ENCODE measurements around the gene SMS. TPM values are rescaled to one million over a fixed set of nuclear protein-coding genes. Genes with fewer than 3 reads are reported as not detected.

The SMS gene
- total RNA-seq, 6 donors from 2014 or later, result 23.3 to 53.5 (median 50.2) TPM

DNA sequence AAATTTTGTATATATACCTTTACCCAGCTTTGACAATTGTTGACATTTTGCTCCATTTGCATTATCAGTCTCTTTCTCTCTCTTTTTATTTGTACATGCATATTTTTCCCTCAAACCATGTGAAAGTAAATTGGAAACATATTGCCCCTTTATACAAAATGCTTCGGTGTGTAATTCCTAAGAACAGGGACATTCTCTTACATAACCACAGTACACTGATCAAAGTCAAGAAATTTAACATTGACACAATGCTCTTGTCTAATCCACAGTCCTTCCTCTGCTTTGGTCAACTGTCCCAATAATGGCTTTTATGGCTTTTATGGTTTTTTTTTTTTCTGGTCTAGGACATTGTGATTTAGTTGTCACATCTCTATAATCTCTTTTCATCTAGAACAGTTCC is 9.5 kb upstream of the SMS start:
- H3K4me3 ChIP-seq, result no peak overlapping the region

DNA sequence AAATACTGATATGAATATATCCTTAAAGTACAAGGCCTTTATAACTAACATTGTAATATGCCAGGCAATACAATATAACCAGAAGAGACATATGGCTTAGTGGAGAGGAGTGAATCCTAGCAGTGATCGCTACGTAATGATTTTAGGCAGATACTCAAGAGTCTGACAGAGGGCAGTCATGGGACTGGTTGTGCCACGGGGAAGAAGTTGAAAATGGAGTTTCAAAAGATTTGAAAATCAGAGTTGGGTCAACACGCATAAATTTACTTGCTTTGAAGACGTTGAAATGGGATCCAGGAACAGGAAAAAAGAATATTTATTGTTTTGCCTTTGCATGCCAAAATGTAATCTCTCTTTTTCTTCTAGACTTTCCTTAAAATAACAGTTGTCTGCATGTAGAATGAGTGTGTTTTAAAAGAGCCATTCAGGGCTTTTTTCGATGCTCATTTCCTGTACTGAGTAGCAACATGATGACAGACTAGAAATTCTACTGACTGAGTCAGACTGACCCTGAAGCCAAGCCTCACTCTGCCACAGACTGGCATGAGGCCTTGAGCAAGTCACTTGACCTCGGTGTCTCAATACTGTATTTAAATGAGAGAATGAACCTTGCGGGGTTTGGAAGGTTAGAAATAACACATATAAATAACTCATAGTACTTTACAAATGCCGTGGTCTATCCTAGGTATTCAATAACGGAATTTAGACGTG is 8.1 kb upstream of the SMS start:
- H3K4me3 ChIP-seq, result no peak overlapping the region
- H3K27me3 ChIP-seq, result no peaks in the 10 kb centered on the region
- H3K36me3 ChIP-seq, result no peaks in the 10 kb centered on the region
- TF ChIP-seq POLR2A (IDR thresholded peaks at IDR 0.05) (no peak), EP300 (IDR thresholded peaks at IDR 0.05) (no peak), POLR2AphosphoS5 (IDR thresholded peaks at IDR 0.05) (peak in 1 of 2 donors; percentile 12)
- TF ChIP-seq, protein P1, sequence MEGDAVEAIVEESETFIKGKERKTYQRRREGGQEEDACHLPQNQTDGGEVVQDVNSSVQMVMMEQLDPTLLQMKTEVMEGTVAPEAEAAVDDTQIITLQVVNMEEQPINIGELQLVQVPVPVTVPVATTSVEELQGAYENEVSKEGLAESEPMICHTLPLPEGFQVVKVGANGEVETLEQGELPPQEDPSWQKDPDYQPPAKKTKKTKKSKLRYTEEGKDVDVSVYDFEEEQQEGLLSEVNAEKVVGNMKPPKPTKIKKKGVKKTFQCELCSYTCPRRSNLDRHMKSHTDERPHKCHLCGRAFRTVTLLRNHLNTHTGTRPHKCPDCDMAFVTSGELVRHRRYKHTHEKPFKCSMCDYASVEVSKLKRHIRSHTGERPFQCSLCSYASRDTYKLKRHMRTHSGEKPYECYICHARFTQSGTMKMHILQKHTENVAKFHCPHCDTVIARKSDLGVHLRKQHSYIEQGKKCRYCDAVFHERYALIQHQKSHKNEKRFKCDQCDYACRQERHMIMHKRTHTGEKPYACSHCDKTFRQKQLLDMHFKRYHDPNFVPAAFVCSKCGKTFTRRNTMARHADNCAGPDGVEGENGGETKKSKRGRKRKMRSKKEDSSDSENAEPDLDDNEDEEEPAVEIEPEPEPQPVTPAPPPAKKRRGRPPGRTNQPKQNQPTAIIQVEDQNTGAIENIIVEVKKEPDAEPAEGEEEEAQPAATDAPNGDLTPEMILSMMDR (IDR thresholded peaks at IDR 0.05), result no peak
- H3K9me3 ChIP-seq, result no peaks in the 10 kb centered on the region
- ATAC-seq (ENCODE audit: low FRiP score in 2 of 2) (peak in 1 of 2 donors; percentile 37), DNase-seq (peak in 1 of 2 donors; percentile 36)
- no peaks in the 10 kb centered on the region for H3K4me1 ChIP-seq
- 65 to 71% methylated on average over 11 of the region's 11 CpGs for WGBS, 2 donors
- peak overlapping the region; percentile 21 to 35 (median 32) for H3K27ac ChIP-seq

More for the DNA sequence above, 9.5 kb upstream of the SMS start:
- no peaks in the 10 kb centered on the region for H3K36me3 ChIP-seq
- no peaks in the 10 kb centered on the region for H3K27me3 ChIP-seq
- DNase-seq, result no peak
- 79 to 90% methylated on average over 1 of the region's 1 CpG for WGBS, 2 donors
- no peak overlapping the region for H3K27ac ChIP-seq
- H3K9me3 ChIP-seq, result no peaks in the 10 kb centered on the region
- no peak for TF ChIP-seq POLR2A (IDR thresholded peaks at IDR 0.05)
- TF ChIP-seq, protein P1 (IDR thresholded peaks at IDR 0.05), result no peak
- ATAC-seq (ENCODE audit: low FRiP score in 2 of 2), result no peak
- H3K4me1 ChIP-seq, result no peaks in the 10 kb centered on the region

DNA sequence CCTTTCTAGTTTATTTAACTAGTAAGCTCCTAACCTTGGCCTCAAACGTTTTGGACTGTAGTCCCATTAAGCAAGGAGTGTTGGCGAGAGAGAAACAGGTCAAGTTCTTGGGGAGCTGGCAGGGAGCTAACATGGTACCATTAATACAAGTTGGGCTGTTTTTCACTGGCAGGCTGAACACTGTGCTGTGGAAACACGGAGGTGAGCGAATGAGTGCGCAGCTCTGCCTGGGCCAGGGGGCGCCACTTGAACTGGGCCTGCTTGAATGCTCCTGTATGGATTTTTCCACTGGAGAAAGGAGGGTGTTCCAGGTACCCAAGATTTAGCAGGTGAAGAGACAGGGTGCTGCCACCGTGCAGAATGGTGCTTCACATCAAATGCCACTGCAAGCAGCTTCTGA is 7.4 kb upstream of the SMS start:
- Histone ChIP-seq H3K9me3 (no peaks in the 10 kb centered on the region), H3K4me1 (no peaks in the 10 kb centered on the region), H3K27ac (peak overlapping the region in 1 of 4 donors; percentile 16), H3K36me3 (no peaks in the 10 kb centered on the region), H3K4me3 (no peak overlapping the region), H3K27me3 (no peaks in the 10 kb centered on the region)
- WGBS, 2 donors, result 71 to 80% methylated on average over 2 to 7 of the region's 7 CpGs
- TF ChIP-seq, protein P1 (IDR thresholded peaks at IDR 0.05), result no peak
- TF ChIP-seq EP300 (IDR thresholded peaks at IDR 0.05) (no peak), POLR2AphosphoS5 (IDR thresholded peaks at IDR 0.05) (no peak), POLR2A (IDR thresholded peaks at IDR 0.05) (no peak)
- DNase-seq (no peak), ATAC-seq (ENCODE audit: low FRiP score in 2 of 2) (no peak)

DNA sequence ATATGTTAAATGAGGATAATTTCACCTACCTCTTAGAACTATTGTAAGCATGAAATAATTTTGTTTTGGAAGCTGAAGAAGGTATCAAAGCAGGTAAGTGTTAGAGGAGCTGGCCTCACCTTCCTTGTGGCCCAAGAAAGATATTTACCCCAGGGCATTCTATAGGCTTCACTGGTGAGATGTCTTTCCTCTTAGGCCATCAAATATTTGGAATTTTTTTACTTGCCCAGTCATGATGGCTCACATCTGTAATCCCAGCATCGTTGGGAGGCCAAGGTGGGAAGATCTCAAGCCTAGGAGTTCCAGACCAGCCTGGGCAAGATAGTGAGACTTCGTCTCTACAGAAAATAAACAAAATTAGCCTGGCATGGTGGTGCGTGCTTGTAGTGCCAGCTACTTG is 6.1 kb upstream of the SMS start:
- Histone ChIP-seq H3K4me1 (no peaks in the 10 kb centered on the region), H3K4me3 (no peak overlapping the region), H3K27ac (no peak overlapping the region), H3K27me3 (no peaks in the 10 kb centered on the region), H3K9me3 (no peaks in the 10 kb centered on the region), H3K36me3 (no peaks in the 10 kb centered on the region)
- DNase-seq (no peak), ATAC-seq (ENCODE audit: low FRiP score in 2 of 2) (no peak)
- no peak for TF ChIP-seq POLR2AphosphoS5 (IDR thresholded peaks at IDR 0.05)
- no peak for TF ChIP-seq POLR2A (IDR thresholded peaks at IDR 0.05)
- no peak for TF ChIP-seq EP300 (IDR thresholded peaks at IDR 0.05)
- TF ChIP-seq, protein P1 (IDR thresholded peaks at IDR 0.05), result no peak
- 85 to 87% methylated on average over 3 of the region's 3 CpGs for WGBS, 2 donors

DNA sequence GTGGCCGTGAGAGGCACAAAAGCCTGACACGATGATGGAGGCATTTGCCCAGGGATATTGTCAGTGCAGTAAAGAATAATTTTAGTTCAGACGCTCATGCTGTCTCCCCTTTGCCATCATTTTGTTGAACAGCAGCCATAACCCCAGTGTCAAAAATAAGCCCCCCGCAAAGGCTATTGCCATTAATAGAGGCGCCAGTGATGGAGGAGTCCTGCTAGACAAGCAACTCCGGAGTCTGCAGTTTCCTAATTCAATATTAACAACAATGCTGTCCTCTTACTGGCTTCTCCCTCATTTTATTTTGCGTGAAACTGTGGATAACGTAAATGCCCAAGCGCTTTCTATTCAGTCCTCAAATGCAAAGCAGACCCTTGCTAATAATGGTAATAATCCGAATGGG is 603 bp upstream of the SMS start:
- Histone ChIP-seq H3K9me3 (no peaks in the 10 kb centered on the region), H3K4me3 (peak overlapping the region in 3 of 4 donors; percentile 65 to 69 (median 67)), H3K36me3 (no peaks in the 10 kb centered on the region), H3K27me3 (peaks cover 0 to 5% (median 0%) of the 10 kb centered on the region in 4 donors), H3K27ac (peak overlapping the region; percentile 49 to 86 (median 74)), H3K4me1 (no peaks in the 10 kb centered on the region)
- TF ChIP-seq EP300 (IDR thresholded peaks at IDR 0.05) (no peak), POLR2AphosphoS5 (IDR thresholded peaks at IDR 0.05) (no peak), POLR2A (IDR thresholded peaks at IDR 0.05) (no peak)
- TF ChIP-seq, protein P1 (IDR thresholded peaks at IDR 0.05), result no peak
- WGBS, 2 donors, result 44 to 60% methylated on average over 9 to 10 of the region's 10 CpGs
- ATAC-seq (ENCODE audit: low FRiP score in 2 of 2) (no peak), DNase-seq (no peak)
